ENCODE data around the gene TBCA.

The TBCA gene

GRCh38 chr5:77663090-77663863 lies 112.9 kb downstream of the TBCA start:
- H3K27me3 ChIP-seq (ENCODE audit: insufficient read depth, low read length) = peaks cover 53% of the 10 kb centered on the region
- no peak overlapping the region for H2AFZ ChIP-seq (ENCODE audit: low read length, unreplicated experiment)
- H3K36me3 ChIP-seq (ENCODE audit: insufficient read depth, low read length) = no peaks in the 10 kb centered on the region
- H3K79me2 ChIP-seq (ENCODE audit: control insufficient read depth, insufficient read depth, low read length, unreplicated experiment) = no peaks in the 10 kb centered on the region
- no peak overlapping the region for H3K27ac ChIP-seq (ENCODE audit: low read depth, low read length)
- no peak overlapping the region for H3K4me3 ChIP-seq (ENCODE audit: low read depth, low read length)
- H3K4me1 ChIP-seq (ENCODE audit: control insufficient read depth, insufficient read depth, low read length, unreplicated experiment) = peaks cover 3% of the 10 kb centered on the region

- Histone ChIP-seq H3K27ac (ENCODE audit: low read depth, low read length) (no peak overlapping the region), H3K79me2 (ENCODE audit: control insufficient read depth, insufficient read depth, low read length, unreplicated experiment) (no peaks in the 10 kb centered on the region), H3K4me1 (ENCODE audit: control insufficient read depth, insufficient read depth, low read length, unreplicated experiment) (peaks cover 3% of the 10 kb centered on the region), H3K4me3 (ENCODE audit: low read depth, low read length) (no peak overlapping the region), H3K36me3 (ENCODE audit: insufficient read depth, low read length) (no peaks in the 10 kb centered on the region), H3K27me3 (ENCODE audit: insufficient read depth, low read length) (peaks cover 55% of the 10 kb centered on the region), H2AFZ (ENCODE audit: low read length, unreplicated experiment) (no peak overlapping the region)
Measured at GRCh38 chr5:77662635-77663034, 113.5 kb downstream of the TBCA start.

- H3K36me3 ChIP-seq (ENCODE audit: insufficient read depth, low read length) = no peaks in the 10 kb centered on the region
- no peak overlapping the region for H3K4me3 ChIP-seq (ENCODE audit: low read depth, low read length)
- no peak overlapping the region for H3K27ac ChIP-seq (ENCODE audit: low read depth, low read length)
- no peaks in the 10 kb centered on the region for H3K79me2 ChIP-seq (ENCODE audit: control insufficient read depth, insufficient read depth, low read length, unreplicated experiment)
- peaks cover 71% of the 10 kb centered on the region for H3K27me3 ChIP-seq (ENCODE audit: insufficient read depth, low read length)
- peaks cover 3% of the 10 kb centered on the region for H3K4me1 ChIP-seq (ENCODE audit: control insufficient read depth, insufficient read depth, low read length, unreplicated experiment)
- H2AFZ ChIP-seq (ENCODE audit: low read length, unreplicated experiment) = no peak overlapping the region
Measured at GRCh38 chr5:77658662-77659061, 117.5 kb downstream of the TBCA start.

GRCh38 chr5:77651343-77651742 lies 124.8 kb downstream of the TBCA start:
- no peak overlapping the region for H3K27ac ChIP-seq (ENCODE audit: low read depth, low read length)
- no peak overlapping the region for H3K4me3 ChIP-seq (ENCODE audit: low read depth, low read length)
- H3K79me2 ChIP-seq (ENCODE audit: control insufficient read depth, insufficient read depth, low read length, unreplicated experiment) = no peaks in the 10 kb centered on the region
- no peaks in the 10 kb centered on the region for H3K4me1 ChIP-seq (ENCODE audit: control insufficient read depth, insufficient read depth, low read length, unreplicated experiment)
- H2AFZ ChIP-seq (ENCODE audit: low read length, unreplicated experiment) = no peak overlapping the region
- peaks cover 96% of the 10 kb centered on the region for H3K27me3 ChIP-seq (ENCODE audit: insufficient read depth, low read length)
- no peaks in the 10 kb centered on the region for H3K36me3 ChIP-seq (ENCODE audit: insufficient read depth, low read length)

- no peak overlapping the region for H2AFZ ChIP-seq (ENCODE audit: low read length, unreplicated experiment)
- peaks cover 97% of the 10 kb centered on the region for H3K27me3 ChIP-seq (ENCODE audit: insufficient read depth, low read length)
- no peak overlapping the region for H3K27ac ChIP-seq (ENCODE audit: low read depth, low read length)
- H3K79me2 ChIP-seq (ENCODE audit: control insufficient read depth, insufficient read depth, low read length, unreplicated experiment) = no peaks in the 10 kb centered on the region
- no peaks in the 10 kb centered on the region for H3K4me1 ChIP-seq (ENCODE audit: control insufficient read depth, insufficient read depth, low read length, unreplicated experiment)
- H3K36me3 ChIP-seq (ENCODE audit: insufficient read depth, low read length) = no peaks in the 10 kb centered on the region
- no peak overlapping the region for H3K4me3 ChIP-seq (ENCODE audit: low read depth, low read length)
Measured at GRCh38 chr5:77650686-77651085, 125.5 kb downstream of the TBCA start.

- Histone ChIP-seq H3K27ac (ENCODE audit: low read depth, low read length) (no peak overlapping the region), H3K79me2 (ENCODE audit: control insufficient read depth, insufficient read depth, low read length, unreplicated experiment) (no peaks in the 10 kb centered on the region), H2AFZ (ENCODE audit: low read length, unreplicated experiment) (no peak overlapping the region), H3K27me3 (ENCODE audit: insufficient read depth, low read length) (peaks cover 97% of the 10 kb centered on the region), H3K36me3 (ENCODE audit: insufficient read depth, low read length) (no peaks in the 10 kb centered on the region), H3K4me1 (ENCODE audit: control insufficient read depth, insufficient read depth, low read length, unreplicated experiment) (no peaks in the 10 kb centered on the region), H3K4me3 (ENCODE audit: low read depth, low read length) (no peak overlapping the region)
Measured at GRCh38 chr5:77649776-77650175, 126.4 kb downstream of the TBCA start.

- H3K4me3 ChIP-seq (ENCODE audit: low read depth, low read length) = no peak overlapping the region
- peaks cover 97% of the 10 kb centered on the region for H3K27me3 ChIP-seq (ENCODE audit: insufficient read depth, low read length)
- no peak overlapping the region for H2AFZ ChIP-seq (ENCODE audit: low read length, unreplicated experiment)
Measured at GRCh38 chr5:77645995-77646639, 130.0 kb downstream of the TBCA start.

GRCh38 chr5:77645158-77645994 lies 130.8 kb downstream of the TBCA start:
- Histone ChIP-seq H3K36me3 (ENCODE audit: insufficient read depth, low read length) (no peaks in the 10 kb centered on the region), H3K4me3 (ENCODE audit: low read depth, low read length) (no peak overlapping the region), H3K27me3 (ENCODE audit: insufficient read depth, low read length) (peaks cover 97% of the 10 kb centered on the region), H3K79me2 (ENCODE audit: control insufficient read depth, insufficient read depth, low read length, unreplicated experiment) (no peaks in the 10 kb centered on the region), H2AFZ (ENCODE audit: low read length, unreplicated experiment) (peak overlapping the region; percentile 24), H3K27ac (ENCODE audit: low read depth, low read length) (no peak overlapping the region), H3K4me1 (ENCODE audit: control insufficient read depth, insufficient read depth, low read length, unreplicated experiment) (peaks cover 3% of the 10 kb centered on the region)

More at GRCh38 chr5:77645995-77646639, 130.0 kb downstream of the TBCA start:
- Histone ChIP-seq H3K79me2 (ENCODE audit: control insufficient read depth, insufficient read depth, low read length, unreplicated experiment) (no peaks in the 10 kb centered on the region), H3K27ac (ENCODE audit: low read depth, low read length) (no peak overlapping the region), H3K36me3 (ENCODE audit: insufficient read depth, low read length) (no peaks in the 10 kb centered on the region), H3K4me1 (ENCODE audit: control insufficient read depth, insufficient read depth, low read length, unreplicated experiment) (peaks cover 3% of the 10 kb centered on the region)

- Histone ChIP-seq H3K36me3 (ENCODE audit: insufficient read depth, low read length) (no peaks in the 10 kb centered on the region), H3K4me1 (ENCODE audit: control insufficient read depth, insufficient read depth, low read length, unreplicated experiment) (peaks cover 3% of the 10 kb centered on the region), H3K27ac (ENCODE audit: low read depth, low read length) (no peak overlapping the region), H2AFZ (ENCODE audit: low read length, unreplicated experiment) (no peak overlapping the region), H3K79me2 (ENCODE audit: control insufficient read depth, insufficient read depth, low read length, unreplicated experiment) (no peaks in the 10 kb centered on the region), H3K4me3 (ENCODE audit: low read depth, low read length) (peak overlapping the region; percentile 24; the same call in 1 of the 2 replicates), H3K27me3 (ENCODE audit: insufficient read depth, low read length) (peaks cover 98% of the 10 kb centered on the region)
Measured at GRCh38 chr5:77644371-77645157, 131.6 kb downstream of the TBCA start.
